ENCODE data around the gene ATP5IF1. TPM values are rescaled to one million over a fixed set of nuclear protein-coding genes. Genes with fewer than 3 reads are reported as not detected.
A peak's percentile ranks its signal among the peaks of the same experiment; 100 is the strongest.

The ATP5IF1 gene
- total and polyA plus RNA-seq, 2 donors from 2014 or later, result 172 to 906 TPM

GRCh38 chr1:28248273-28249012 lies 12.5 kb downstream of the ATP5IF1 start:
- Histone ChIP-seq H3K9ac (ENCODE audit: low read length in 3 of 3) (peak overlapping the region in 2 of 3 donors; percentile 20 to 60), H3K27ac (ENCODE audit: low read depth in 2 of 2, low read length in 2 of 2) (peak overlapping the region; percentile 71 to 82), H3K36me3 (ENCODE audit: control insufficient read depth in 2 of 3, insufficient read depth in 3 of 3, low read length in 3 of 3) (no peaks in the 10 kb centered on the region), H3K27me3 (ENCODE audit: control insufficient read depth, insufficient read depth, low read length) (no peaks in the 10 kb centered on the region), H3K9me3 (ENCODE audit: control insufficient read depth in 2 of 3, insufficient read depth in 1 of 3, low read length in 3 of 3) (no peaks in the 10 kb centered on the region), H3K4me1 (ENCODE audit: control insufficient read depth in 2 of 3, insufficient read depth in 2 of 3, low read depth in 1 of 3, low read length in 3 of 3) (peaks cover 4 to 24% (median 19%) of the 10 kb centered on the region in 3 donors), H3K4me3 (ENCODE audit: low read length in 3 of 3) (peak overlapping the region; percentile 37 to 63 (median 40))
- intact Hi-C loops (cut with DNase I), result no loop called here
- DNase-seq (peak; percentile 83 to 92 (median 87)), FAIRE-seq (no peak)
- peak; percentile 85 for TF ChIP-seq CTCF (IDR thresholded peaks at IDR 0.05; ENCODE audit: borderline replicate concordance, extremely low read depth, insufficient read depth)

DNA sequence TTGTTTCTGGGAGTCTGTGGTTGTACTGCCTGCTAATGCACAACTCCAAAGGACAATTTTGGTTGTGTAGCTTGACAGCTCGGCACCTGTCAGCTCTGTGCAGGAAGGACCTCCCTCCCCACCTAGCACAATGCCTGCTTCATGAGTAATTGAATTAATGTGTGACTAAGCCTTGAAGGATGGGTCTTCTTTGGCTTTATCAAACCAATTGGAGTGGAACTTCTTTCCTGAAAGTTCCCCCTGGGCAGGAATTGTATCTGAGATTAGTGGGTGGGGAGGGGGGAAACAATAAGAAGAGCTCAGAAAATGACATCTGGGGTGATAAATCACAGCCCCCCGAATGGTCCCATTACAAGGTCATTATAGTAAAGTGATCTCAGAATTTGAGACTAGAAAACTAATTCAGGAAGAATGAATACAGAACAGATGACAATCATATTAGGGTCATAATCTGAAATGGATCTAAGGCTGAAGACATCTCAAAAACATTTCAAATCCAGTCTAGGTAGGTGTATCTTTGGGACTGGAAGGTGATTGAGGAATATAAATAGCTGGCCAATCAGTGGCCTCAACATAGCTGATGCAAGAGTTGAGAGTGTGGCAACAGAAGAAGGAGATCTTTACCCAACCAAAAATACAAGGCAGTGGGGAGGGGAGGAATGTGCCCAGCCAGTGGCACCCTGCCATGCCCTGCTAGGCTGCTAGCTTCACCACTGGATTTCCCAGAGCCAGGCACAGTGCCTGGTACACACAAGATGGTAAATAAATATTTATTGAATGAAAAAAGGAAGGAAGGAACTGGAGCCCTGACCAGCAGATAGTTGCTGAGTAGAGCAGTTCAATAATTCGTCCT lies 13.3 kb downstream of the ATP5IF1 start:
- TF ChIP-seq CTCF (IDR thresholded peaks at IDR 0.05; ENCODE audit: borderline replicate concordance, extremely low read depth, insufficient read depth), result no peak
- peaks cover 4 to 23% (median 19%) of the 10 kb centered on the region in 3 donors for H3K4me1 ChIP-seq (ENCODE audit: control insufficient read depth in 2 of 3, insufficient read depth in 2 of 3, low read depth in 1 of 3, low read length in 3 of 3)
- peak in 2 of 5 donors; percentile 60 to 83 for DNase-seq

DNA sequence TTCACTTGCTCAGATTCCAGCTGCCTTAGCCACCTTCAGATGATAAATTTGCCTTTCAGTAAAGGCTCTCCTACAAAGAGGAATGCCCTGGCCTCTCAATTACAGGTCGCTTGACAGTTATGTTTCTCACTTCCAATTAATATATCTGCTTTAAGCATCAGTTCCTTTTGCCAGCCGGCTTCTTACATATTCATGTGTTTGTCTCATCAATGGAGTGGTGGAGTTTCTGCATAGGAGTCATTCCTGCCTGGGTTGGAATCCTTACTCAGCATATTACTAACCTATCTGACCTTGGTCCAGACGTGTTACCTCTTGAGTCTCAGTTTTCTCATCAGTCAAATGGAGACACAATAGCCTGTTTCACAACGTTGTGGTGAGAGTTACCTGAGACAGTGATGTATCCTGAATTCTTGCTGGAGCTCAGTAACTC lies 14.0 kb downstream of the ATP5IF1 start:
- intact Hi-C loops (cut with DNase I), result no loop called here
- no peak for TF ChIP-seq CTCF (IDR thresholded peaks at IDR 0.05; ENCODE audit: borderline replicate concordance, extremely low read depth, insufficient read depth)

More for the DNA sequence above, 13.3 kb downstream of the ATP5IF1 start:
- no peaks in the 10 kb centered on the region for H3K27me3 ChIP-seq (ENCODE audit: control insufficient read depth, insufficient read depth, low read length)
- H3K27ac ChIP-seq (ENCODE audit: low read depth in 2 of 2, low read length in 2 of 2), result peak overlapping the region; percentile 71 to 82
- H3K9ac ChIP-seq (ENCODE audit: low read length in 3 of 3), result no peak overlapping the region
- H3K4me3 ChIP-seq (ENCODE audit: low read length in 3 of 3), result peak overlapping the region; percentile 37 to 63 (median 40)
- no peak for FAIRE-seq
- intact Hi-C loops (cut with DNase I), result no loop called here
- H3K36me3 ChIP-seq (ENCODE audit: control insufficient read depth in 2 of 3, insufficient read depth in 3 of 3, low read length in 3 of 3), result no peaks in the 10 kb centered on the region
- no peaks in the 10 kb centered on the region for H3K9me3 ChIP-seq (ENCODE audit: control insufficient read depth in 2 of 3, insufficient read depth in 1 of 3, low read length in 3 of 3)

More for the DNA sequence above, 14.0 kb downstream of the ATP5IF1 start:
- Histone ChIP-seq H3K36me3 (ENCODE audit: control insufficient read depth in 2 of 3, insufficient read depth in 3 of 3, low read length in 3 of 3) (no peaks in the 10 kb centered on the region), H3K9me3 (ENCODE audit: control insufficient read depth in 2 of 3, insufficient read depth in 1 of 3, low read length in 3 of 3) (no peaks in the 10 kb centered on the region), H3K27ac (ENCODE audit: low read depth in 2 of 2, low read length in 2 of 2) (peak overlapping the region in 1 of 2 donors; percentile 30), H3K4me3 (ENCODE audit: low read length in 3 of 3) (no peak overlapping the region), H3K4me1 (ENCODE audit: control insufficient read depth in 2 of 3, insufficient read depth in 2 of 3, low read depth in 1 of 3, low read length in 3 of 3) (peaks cover 4 to 17% (median 16%) of the 10 kb centered on the region in 3 donors), H3K27me3 (ENCODE audit: control insufficient read depth, insufficient read depth, low read length) (no peaks in the 10 kb centered on the region), H3K9ac (ENCODE audit: low read length in 3 of 3) (no peak overlapping the region)
- no peak for DNase-seq
- FAIRE-seq, result no peak

Data from kidney (tissue), 14 donors.